ENCODE measurements around the gene ADCY3.
"Not testable (repeated sequence)": the region's sequence is repeated elsewhere in the genome, so short reads cannot be mapped to it uniquely, and the experiment has no call there.

ADCY3 gene

DNA sequence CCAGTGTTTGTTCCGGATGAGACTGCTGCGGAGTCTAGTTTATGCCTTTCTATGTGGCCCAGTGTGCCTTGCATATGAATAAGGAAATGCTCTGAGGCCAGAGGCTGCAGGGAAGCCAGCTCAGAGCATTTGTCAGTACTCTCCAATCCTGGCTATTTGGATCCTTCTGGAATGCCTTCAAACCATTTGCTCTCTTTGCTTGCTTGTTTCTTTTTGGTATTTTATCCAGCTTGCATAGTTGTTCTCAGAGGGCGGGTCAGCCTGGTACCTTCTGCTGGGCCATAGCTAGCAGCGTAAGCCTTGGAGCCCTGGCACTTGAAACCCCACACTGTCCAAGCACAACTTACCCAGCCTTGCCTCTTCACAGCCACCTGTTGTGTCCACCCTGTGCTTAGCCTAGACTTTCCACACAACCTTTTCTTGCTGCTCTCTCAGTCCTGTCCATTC, 106.3 kb downstream of the ADCY3 start:
- no peak for DNase-seq (ENCODE audit: low read depth in 2 of 2)

DNA sequence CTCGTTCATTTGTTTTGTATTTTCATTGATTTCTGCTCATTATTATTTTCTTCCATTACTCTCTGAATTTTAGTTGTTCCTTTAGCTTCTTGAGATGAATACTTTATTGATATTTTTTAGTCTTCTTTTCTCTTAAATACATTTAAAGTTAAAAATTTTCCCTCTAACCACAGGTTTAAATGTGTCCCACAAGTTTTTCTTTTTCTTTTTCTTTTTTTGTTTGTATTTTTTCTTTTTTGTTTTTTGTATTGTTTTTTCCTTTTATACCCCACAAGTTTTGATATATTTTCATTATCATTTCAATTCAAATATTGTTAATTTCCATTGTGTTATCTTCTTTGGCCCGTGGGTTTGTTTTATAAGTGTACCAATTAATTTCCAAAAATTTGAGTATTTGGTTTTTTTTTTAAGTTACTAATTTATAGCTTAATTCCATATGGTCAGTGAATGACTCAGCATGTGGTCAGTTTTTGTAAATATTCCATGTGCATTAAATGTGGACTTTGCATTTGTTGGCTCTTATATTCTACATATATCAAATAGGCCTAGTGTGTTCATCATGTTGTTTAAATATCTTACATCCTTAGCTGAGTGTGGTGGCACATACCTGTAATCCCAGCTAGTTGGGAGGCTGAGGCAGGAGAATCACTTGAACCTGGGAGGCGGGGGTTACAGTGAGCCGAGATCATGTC, 110.6 kb downstream of the ADCY3 start:
- DNase-seq (ENCODE audit: low read depth in 2 of 2), result no peak

DNA sequence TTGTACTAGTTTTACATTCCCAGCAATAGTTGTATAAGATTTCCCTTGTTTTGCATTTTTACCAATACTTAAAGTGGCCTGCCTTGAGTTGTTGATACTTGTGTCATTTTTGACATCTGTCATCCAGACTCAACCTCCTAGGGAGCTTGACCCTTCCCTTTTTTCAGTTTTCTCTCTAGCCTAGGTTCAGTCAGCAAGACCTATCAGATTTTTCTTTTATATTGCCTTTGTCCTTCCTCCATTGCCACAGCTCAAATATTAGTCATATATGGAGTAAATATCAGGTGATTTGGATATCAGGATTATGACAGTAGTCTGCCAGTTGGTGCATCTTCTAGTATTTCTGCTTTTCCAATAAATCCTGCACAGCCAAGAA, 113.4 kb downstream of the ADCY3 start:
- DNase-seq (ENCODE audit: low read depth in 2 of 2), result no peak

GRCh38 chr2:24805811-24806660, 114.0 kb downstream of the ADCY3 start:
- DNase-seq (ENCODE audit: low read depth in 2 of 2), result not testable (repeated sequence)

DNA sequence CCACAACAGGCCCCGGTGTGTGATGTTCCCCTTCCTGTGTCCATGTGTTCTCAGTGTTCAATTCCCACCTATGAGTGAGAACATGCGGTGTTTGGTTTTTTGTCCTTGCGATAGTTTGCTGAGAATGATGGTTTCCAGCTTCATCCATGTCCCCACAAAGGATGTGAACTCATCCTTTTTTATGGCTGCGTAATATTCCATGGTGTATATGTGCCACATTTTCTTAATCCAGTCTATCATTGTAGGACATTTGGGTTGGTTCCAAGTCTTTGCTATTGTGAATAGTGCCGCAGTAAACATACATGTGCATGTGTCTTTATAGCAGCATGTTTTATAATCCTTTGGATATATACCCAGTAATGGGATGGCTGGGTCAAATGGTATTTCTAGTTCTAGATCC, 119.5 kb downstream of the ADCY3 start:
- DNase-seq (ENCODE audit: low read depth in 2 of 2), result not testable (repeated sequence)

- no peak for DNase-seq (ENCODE audit: low read depth in 2 of 2)
Measured at GRCh38 chr2:24797644-24798043, 122.4 kb downstream of the ADCY3 start.

DNA sequence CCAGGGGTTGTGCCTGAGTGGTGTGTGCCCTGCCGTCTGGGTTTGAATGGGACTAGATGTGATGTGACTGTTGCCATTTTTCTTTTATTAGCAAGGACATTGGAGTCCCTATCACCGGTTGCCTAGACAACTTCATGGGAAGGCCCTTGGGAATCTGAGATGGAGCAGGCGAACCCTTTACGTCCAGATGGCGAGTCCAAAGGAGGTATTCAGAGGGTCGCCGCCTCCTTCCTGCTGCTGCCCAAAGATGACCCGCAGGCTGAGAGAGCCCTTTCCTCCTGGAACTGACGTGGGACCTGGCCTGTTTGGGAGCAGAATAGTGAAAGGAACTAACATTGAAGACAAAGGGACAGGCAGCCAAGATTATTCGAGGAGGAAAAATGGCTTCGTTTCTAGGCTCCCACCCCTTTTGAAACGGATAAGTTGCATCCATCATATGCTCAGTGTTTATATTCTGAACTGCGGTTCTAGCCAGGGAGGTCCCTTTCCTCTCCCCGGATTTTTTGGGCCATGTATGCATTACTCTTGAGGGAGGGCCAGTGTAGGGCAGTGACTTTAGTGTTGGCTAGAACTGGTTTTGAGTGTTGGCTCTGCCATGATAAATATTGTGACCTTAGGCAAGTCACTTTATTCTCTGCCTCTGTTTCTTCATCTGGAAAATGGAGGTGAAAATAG, 126.1 kb downstream of the ADCY3 start:
- no peak for DNase-seq (ENCODE audit: low read depth in 2 of 2)

DNA sequence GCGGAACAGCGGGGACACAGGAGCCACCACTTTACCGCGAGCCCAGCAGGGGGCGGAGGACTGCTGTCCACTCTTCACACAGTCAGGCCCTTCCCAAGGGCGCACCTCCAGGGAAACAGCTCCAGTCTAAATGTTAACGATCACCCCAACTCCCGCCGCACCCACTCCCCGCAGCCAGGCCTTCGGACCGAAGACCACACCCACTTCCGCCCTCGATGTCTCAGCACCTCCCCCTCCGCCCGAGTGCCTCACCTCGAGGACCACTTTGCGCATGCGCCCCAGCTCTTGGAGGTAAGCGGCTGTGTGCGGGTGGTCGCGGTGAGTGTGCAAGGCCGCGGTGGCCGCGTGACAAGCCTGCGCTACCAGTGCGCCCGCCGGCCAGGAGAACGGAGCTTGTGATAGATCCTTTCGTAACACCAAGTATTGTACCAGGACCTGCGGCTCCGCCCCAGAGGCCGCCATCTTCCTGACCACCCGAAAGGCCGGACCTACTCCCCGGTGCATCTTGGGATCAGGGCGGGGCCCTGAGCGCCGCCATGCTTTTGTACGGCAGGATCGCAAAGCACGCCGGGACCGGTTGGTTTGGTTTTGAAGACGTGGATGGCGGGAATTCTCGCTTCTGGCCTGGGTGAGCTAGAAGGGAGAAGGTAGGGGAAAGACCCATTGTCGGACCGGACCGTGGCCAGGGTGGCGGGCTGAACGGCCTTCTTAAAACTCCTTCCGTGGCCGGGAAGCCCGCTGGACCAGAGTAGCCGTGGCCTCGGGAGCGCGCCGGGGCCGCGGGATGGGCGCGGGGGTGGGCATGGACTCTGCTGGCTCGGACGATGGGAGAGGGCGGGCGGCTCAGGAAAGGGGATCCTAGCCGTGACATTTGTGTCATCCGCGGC, 126.9 kb downstream of the ADCY3 start, which contains the start of the genes CENPO and PTRHD1:
TSS of gene CENPO (plus strand) at position 552 of the 887 bp plus-strand sequence. CDS start 495 bp downstream, outside the sequence.
TSS of gene PTRHD1 (minus strand) at position 518 of the 887 bp plus-strand sequence. CDS start at position 504, 14 bp downstream.
- peak; percentile 89 for DNase-seq (ENCODE audit: low read depth in 2 of 2)

GRCh38 chr2:24792542-24792873, 127.5 kb downstream of the ADCY3 start:
- DNase-seq (ENCODE audit: low read depth in 2 of 2), result no peak

DNA sequence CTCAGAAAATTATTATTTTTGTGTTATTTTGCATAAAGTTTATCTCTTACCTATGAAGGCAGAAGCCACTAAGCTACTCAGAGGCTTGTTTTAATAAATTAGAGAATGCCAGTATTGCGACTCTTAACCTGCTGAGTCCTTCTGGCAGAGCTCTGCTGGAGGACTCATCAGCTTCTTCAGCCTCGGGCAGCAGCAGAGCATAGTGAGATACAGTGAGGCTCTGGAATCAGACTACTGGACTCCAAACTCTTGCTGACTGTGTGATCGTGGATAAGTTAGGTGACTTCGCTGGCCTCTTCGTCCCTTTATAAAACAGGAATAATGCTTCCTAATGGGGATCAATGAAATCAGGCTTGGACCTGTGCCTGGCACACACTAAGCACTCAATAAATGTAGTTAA, 128.6 kb downstream of the ADCY3 start:
- no peak for DNase-seq (ENCODE audit: low read depth in 2 of 2)

GRCh38 chr2:24788816-24789215, 131.2 kb downstream of the ADCY3 start:
- no peak for DNase-seq (ENCODE audit: low read depth in 2 of 2)

- no peak for DNase-seq (ENCODE audit: low read depth in 2 of 2)
Measured at GRCh38 chr2:24787532-24787931, 132.5 kb downstream of the ADCY3 start.

GRCh38 chr2:24785671-24786321, 134.2 kb downstream of the ADCY3 start:
- DNase-seq (ENCODE audit: low read depth in 2 of 2), result no peak

- DNase-seq (ENCODE audit: low read depth in 2 of 2), result no peak
Measured at GRCh38 chr2:24783641-24784040, 136.4 kb downstream of the ADCY3 start.

DNA sequence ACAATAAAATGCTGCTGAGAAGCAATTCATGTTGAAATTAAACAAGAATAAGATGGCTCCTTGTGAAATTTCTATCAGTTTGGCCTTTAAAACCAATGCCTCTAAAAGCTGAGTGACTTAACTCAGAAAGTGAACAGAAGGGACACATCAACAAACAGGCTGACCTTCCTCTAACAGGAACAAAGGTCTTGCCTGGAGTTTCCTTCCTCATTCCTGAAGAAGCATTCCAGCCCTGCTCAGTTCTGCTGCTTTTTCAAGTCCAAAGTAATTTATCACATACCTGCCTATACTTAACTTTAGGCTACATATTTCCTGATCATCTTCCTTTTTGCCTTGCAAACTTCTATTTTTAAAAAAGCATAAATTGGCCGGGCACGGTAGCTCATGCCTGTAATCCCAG, 140.9 kb downstream of the ADCY3 start:
- no peak for DNase-seq (ENCODE audit: low read depth in 2 of 2)

DNA sequence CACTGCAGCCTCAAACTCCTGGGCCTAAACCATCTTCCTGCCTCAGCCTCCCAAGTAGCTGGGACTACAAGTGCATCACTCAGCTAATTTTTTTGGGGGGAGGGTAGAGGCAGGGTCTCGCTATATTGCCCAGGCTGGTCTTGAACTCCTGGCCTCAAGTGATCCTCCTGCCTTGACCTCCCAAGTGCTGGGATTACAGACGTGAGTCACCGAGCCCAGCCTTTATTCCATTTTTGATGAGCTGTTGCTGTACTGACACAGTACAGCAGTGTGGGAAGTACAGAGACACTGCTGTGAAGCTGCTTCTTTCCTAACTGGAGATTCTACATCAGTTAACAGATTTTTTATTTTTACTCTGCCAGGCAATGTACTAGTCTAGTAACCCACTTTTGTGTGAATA, 145.7 kb downstream of the ADCY3 start:
- no peak for DNase-seq (ENCODE audit: low read depth in 2 of 2)

DNA sequence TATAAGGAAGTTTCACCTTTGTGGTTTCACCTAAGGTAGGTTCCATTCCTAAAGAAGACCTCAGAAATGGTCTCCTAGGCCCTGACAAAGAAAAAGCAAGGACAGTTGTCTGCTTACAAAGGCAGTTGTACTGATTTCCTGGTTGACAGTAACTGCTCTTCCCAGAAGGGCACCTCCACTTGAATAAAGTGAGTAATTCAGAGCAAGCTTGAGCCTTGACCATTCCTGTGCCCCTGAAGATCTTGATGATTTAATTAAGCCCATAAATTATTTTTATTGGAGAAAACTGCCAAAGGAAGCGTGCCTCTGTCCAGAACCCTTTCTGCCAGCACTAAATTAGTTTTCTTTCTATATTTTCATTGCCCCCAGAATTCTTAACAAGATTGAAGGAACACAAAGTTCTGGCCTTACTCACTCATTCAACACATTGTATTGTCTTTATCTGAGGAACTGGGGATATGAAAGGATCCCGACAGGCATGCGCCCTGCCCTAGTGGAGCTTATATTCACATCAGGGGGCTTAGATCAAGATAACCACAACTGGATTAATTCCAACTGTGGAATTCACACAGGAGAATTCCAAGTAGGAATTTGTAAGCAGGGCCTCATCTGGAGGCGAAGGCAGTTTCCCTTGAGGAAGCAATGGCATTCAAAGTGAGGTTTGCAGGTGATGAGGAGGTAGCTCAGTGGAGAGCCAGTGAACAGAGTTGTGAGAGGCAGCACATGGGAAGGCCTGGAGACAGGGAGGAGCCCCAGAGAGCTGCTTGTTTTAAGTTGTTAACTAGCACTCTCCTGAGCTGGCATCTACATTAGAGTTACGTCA, 148.1 kb downstream of the ADCY3 start:
- DNase-seq (ENCODE audit: low read depth in 2 of 2), result no peak

GRCh38 chr2:24771061-24771460, 149.0 kb downstream of the ADCY3 start:
- no peak for DNase-seq (ENCODE audit: low read depth in 2 of 2)
